ENCODE results near the gene FNDC3B. TPM values are rescaled to one million over a fixed set of nuclear protein-coding genes. Genes with fewer than 3 reads are reported as not detected.

FNDC3B gene
- total and polyA plus RNA-seq, 2 donors (not counting 3 experiments of a cell fraction or from before 2014, with no cell fraction given): 91.6 to 295 TPM

- H3K79me2 ChIP-seq (ENCODE audit: control insufficient read depth, insufficient read depth, low read length): peaks cover 76% of the 10 kb centered on the region
- CTCF ChIA-PET: interaction anchor here (1.2 kb wide), 1 partner anchor 48 kb away, joined by 3 read pairs; no protein-coding TSS in a partner anchor
Observed at GRCh38 chr3:172187511-172187910, 148.1 kb downstream of the FNDC3B start.

More at GRCh38 chr3:172187511-172187910, 148.1 kb downstream of the FNDC3B start:
- Histone ChIP-seq H3K4me2 (ENCODE audit: insufficient read depth, low read length) (no peak overlapping the region), H3K27ac (ENCODE audit: insufficient read depth, low read depth, low read length) (no peak overlapping the region), H3K27me3 (ENCODE audit: control insufficient read depth in 2 of 2, insufficient read depth in 2 of 2, low read length in 2 of 2) (no peaks in the 10 kb centered on the region), H3K4me1 (ENCODE audit: control insufficient read depth, extremely low read depth, insufficient read depth, low read length) (peaks cover 5% of the 10 kb centered on the region), H4K20me1 (replicated peaks; ENCODE audit: control insufficient read depth, extremely low read depth, insufficient read depth, low read length) (peaks cover 2% of the 10 kb centered on the region), H3K36me3 (ENCODE audit: control insufficient read depth in 2 of 2, extremely low read depth in 1 of 2, insufficient read depth in 2 of 2, low read length in 2 of 2) (peaks cover 3 to 5% of the 10 kb centered on the region in 2 experiments), H2AFZ (ENCODE audit: low read depth, low read length) (no peak overlapping the region), H3K9ac (replicated peaks; ENCODE audit: extremely low read depth, insufficient read depth, low read length) (no peak overlapping the region), H3K9me1 (replicated peaks; ENCODE audit: control insufficient read depth, extremely low read depth, insufficient read depth, low read length) (no peaks in the 10 kb centered on the region), H3K4me3 (replicated peaks in 1 of 3; ENCODE audit: insufficient read depth in 1 of 3, low read depth in 1 of 3, low read length in 3 of 3) (no peak overlapping the region), H3K9me3 (replicated peaks; ENCODE audit: control insufficient read depth, insufficient read depth, low read length) (no peaks in the 10 kb centered on the region)
- POLR2A ChIA-PET: no interaction called here
- dilution Hi-C loops (cut with MboI; ENCODE audit: extremely low pct_ligation_motif_present, low sequenced_read_pairs): no loop called here
- FAIRE-seq (no peak), DNase-seq (ENCODE audit: low read depth, low spot score) (no peak)
- intact Hi-C loops (cut with micrococcal nuclease): loop anchor here (2.0 kb wide), 1 partner anchor 13 kb away; no protein-coding TSS in a partner anchor
- BruUV-seq (replicated peaks): no TSS peak
- TF ChIP-seq GATA2 (IDR thresholded peaks at IDR 0.05; ENCODE audit: insufficient read depth, insufficient read length, low read depth, low read length) (no peak), POLR2AphosphoS5 (IDR thresholded peaks at IDR 0.05; ENCODE audit: insufficient read depth, low read depth, low read length) (no peak), EZH2 (IDR thresholded peaks at IDR 0.05; ENCODE audit: borderline replicate concordance, low read depth, low read length, severe bottlenecking) (no peak), MYC (IDR thresholded peaks at IDR 0.05; ENCODE audit: low read depth, low read length) (no peak), MAX (IDR thresholded peaks at IDR 0.05; ENCODE audit: insufficient read depth, insufficient read length) (no peak), JUN (IDR thresholded peaks at IDR 0.05; ENCODE audit: borderline replicate concordance, insufficient read depth, insufficient read length, low read depth) (no peak), CTCF (IDR thresholded peaks at IDR 0.05; ENCODE audit: extremely low read depth in 1 of 2, insufficient read depth in 1 of 2, low read depth in 1 of 2, low read length in 2 of 2) (no peak), POLR2A (IDR thresholded peaks at IDR 0.05; ENCODE audit: low read depth, low read length) (no peak), FOS (IDR thresholded peaks at IDR 0.05; ENCODE audit: borderline replicate concordance, insufficient read depth, low read length) (no peak)
